OCI-M2 (cell line): ENCODE measurements around the gene TNS4.

Experiments used
- DNase-seq: peaks from one replicate; lab custom pipeline; 2025; ENCODE audit not compliant: unreplicated experiment; lab: John Stamatoyannopoulos, UW

The TNS4 gene

DNA sequence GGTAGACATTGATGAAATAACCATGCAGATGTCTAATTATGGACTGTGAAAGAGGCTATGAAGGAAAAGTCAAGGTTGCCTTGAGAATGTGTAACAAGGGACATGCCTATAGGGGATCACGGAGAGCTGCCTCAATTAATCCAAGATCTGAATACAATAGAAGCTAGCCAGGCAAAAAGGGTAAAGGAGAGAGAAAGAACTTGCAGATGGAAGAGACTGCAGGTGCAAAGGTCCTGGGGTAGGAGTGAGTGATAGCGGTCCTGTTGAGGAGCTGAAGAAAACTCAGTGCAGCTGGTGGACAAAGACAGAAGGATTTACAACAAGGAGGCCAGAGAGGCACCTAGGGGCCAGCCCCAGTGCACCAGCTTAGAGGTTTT is 15.9 kb upstream of the TNS4 start:
- DNase-seq: no peak

GRCh38 chr17:40516581-40517285 is 15.3 kb upstream of the TNS4 start:
- DNase-seq: no peak

DNA sequence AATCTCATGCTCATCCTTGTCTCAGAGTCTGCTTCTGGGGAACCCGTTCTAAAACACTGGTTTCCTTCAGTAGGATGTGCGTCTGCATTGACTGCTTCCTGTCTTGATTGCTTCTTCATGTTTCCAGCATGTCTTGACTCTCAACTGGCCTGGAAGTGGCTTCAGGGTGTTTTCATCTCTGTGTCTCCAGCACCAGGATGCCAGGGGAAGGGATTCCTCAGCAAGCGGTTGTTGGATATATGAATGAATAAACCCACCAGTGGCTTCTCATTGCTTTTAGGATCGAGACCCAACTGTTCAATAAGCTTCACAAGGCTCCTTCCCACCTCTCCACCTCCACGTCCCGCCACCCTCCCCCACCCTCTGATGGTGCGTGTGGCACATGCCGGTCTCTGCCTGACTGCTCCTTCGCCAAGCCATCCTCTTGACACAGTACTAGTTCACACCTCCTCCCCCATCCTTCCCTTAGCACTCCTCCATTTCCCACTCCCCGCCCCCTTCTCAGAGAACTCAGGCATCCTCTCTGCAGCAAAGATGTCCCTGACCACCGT is 14.1 kb upstream of the TNS4 start:
- no peak for DNase-seq

- DNase-seq: no peak
Measured at GRCh38 chr17:40515011-40515410, 13.6 kb upstream of the TNS4 start.

DNA sequence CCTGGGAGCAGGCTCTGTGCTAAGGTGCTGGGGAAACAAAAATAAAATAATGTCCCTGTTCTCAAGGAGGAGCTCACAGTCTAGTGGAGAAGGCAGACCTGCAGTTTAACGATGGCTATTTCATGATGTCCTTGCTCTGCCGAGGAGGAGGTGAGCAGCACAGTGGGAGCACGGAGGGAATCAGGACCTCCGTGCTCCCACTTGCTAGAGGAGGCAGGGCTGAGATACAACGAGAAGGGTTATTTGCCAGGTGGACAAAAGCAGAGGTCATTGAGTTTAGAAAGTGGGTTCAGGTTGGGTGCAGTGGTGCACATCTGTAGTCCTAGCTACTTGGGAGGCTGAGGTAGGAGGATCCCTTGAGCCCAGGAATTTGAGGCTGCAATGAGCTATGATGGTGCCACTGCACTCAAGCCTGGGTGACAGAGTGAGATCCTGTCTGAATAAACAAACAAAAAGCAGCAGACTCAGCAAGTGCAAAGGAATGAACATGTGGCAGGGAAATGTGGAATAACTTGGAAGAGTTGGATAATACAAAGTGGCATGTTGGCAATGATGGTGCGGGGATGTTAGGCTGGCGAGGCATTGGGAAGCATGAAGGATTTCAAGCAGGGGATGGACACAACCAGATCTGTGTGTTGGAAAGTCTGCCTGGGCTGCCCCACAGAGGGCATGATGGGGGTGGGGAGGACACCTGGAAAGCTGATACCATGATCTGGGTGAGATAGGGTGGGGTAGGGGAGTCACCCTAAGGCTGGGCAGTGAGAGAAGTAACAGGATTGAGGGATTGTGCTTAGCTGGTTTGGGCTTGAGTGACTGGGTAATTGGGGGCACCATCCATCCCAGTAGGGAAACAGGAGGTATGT is 12.8 kb upstream of the TNS4 start:
- DNase-seq: no peak

DNA sequence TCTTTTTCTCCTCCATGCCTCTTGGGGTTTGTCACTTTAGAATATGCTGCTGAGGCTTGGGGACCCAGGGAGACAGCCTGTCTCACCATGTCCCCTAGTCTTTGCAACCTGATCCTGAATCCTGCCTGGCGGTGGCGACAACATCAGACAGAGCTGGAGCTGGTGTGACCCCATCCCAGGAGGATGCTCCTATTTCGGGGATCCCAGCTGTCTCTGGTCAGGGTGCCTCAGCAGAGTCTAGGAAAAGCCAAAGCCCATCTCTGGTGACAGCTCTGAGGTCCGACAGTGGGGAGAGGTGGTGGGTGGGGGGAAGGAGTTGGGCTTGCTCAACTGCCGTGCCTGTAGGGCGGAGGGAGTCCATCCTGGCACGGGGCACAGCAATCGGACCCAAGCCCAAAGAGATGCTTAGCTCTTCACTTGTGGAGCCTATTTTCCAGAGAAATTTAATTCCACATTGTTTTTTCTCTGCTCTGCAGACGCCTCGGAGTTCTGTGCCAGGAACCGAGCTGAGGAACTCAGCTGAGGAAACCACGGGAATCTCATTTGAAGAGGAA is 10.3 kb upstream of the TNS4 start:
- no peak for DNase-seq

DNA sequence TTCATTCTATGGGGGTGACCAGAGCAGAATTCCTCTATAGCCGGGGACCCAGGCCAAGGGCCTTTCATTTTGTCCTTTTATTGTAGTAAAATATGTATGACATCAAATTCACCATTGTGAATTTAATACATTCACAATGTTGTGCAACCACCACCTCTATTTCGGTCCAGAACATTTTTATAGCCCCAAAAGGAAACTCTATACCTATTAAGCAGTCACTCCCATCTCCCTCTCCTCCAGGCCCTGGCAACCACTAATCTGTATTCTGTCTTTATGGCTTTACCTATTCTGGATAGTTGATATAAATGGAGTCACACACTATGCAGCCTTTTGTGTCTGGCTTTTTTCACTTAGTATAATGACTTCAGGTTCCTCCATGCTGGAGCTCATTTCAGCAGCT is 9.7 kb upstream of the TNS4 start:
- no peak for DNase-seq

DNA sequence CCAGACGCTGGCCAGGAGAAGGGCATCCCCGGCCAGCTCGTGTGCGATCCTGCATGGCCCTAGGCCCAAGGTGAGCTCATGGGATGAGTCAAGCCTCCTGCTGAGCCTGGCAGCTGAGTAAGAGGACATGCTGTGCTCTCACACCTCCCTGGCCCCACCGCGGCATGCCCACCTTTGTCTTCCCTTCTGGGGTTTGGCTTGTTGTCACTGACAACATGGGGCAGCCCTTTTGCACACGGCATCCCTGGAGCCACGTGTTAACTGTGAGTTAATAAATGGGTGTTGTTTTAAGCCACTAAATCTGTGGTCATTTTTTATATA is 8.9 kb upstream of the TNS4 start:
- DNase-seq: no peak

DNA sequence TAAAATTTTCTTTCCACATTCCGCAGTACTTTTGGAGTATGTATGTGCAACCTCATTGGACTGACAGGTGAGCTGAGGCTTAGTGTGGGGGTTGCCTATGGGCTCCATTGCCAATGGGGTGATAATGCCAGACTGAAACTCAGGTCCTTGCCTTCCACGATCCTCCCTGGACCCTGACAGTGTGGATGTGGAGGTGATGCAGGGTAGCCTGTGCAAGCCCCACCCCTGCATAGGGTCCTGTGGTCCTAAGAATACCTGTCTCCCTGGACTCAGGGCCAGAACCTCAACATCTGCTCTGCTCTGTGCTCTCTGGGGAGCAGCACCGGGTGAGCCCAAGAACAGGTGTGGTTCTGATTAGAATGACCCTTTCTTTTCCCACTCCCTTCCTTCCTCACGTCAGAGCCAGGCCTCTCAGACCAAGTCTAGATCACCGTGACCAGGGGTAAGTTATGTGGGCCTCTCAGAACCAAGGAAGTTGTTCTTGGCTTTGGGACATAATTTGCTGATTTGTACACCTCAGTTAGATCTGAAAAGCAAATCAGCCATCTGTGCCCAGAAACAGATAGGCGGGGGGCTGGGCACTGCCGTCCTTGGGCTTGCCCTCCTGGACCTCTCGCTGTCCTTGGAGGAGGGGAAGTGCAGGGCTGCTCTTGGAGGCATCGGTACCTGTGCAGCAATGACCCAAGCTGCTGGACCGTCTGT is 8.4 kb upstream of the TNS4 start:
- DNase-seq: no peak

DNA sequence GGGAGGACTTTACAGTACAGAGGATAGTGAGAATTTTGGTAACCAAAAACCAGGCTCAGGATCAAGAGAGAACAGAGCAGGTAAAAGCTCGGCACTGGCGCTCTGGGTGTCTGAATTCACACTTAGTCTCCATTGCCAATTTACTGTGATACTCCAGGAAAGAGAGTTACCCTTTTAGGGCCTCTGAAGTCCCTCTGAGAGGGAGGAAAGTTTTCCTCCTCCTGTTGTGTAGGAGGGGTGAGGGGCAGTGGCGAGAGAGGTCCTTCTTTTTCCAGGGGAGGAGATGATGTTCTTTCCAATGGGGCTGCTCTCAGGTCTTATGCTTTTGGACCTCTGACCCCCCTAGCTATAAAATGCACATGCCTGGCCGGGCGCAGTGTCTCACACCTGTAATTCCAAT is 5.4 kb upstream of the TNS4 start:
- no peak for DNase-seq

DNA sequence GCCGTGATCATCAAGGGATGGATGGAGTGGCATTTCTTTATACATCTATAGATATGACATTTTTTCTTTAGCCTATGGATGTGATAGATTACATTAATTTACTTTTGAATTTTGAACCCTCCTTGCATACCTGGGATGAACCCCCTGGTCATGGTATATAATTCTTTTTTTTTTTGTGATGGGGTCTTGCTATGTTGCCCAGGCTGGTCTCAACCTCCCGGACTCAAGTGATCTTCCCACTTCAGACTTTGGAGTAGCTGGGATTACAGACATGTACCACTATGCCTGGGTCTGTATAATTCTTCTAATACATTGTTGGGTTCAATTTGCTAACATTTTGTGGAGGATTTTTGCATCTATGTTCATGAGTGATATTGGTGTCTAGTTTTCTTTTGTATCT is 1.7 kb upstream of the TNS4 start:
- no peak for DNase-seq

DNA sequence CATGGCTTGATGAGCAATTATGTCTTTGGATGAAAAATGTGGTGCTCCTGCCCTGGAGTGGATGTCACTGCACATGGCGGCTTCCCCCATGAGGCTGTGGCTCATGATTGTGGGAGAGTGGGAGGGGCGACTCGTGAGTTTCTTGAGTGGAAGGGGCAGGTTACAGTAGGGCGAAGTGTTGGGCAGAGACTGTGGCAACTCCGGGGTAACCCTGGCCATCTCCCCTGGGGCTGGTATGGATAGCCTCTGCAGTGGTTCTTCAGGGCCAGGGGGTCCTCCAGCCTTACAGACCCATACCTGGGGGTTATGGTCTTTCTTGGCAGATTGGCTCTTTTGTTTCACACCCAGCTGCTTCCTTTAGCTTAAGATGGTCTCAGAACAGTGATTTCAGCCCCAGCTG is 1.3 kb upstream of the TNS4 start:
- no peak for DNase-seq

- DNase-seq: no peak
Measured at GRCh38 chr17:40500709-40501108, 714 bp downstream of the TNS4 start.

- no peak for DNase-seq
Measured at GRCh38 chr17:40500190-40500589, 1.2 kb downstream of the TNS4 start.

DNA sequence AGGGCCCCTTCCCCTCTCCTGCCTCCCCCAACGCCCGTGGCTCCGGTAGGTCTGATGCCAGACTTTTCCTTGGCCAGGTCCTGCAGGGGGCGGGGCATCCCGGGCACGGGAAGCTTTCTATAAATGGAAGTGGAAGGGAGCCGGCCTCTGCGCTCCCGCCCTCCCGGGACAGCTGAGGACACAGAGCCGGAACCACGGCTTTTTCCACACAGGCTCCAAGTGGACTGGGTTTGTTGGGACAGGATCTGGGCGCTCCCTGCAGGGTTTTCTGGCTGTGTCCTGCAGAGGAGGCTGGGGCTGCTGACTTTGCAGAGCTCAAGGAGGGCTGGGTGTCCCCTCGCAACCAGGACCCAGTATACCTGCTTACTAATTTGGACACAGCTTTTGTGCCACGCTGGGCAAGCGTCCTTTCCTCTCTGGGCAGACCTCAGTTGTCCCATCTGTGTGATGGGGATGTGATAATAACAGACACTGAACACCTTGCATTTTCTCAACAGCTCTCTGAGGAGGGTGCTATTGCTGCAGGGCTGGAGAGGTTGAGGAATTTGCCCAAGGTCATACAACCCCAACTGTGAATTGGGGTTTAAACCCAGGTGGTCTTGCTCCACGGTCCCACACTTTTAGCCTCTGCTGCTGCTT is 1.8 kb downstream of the TNS4 start:
- no peak for DNase-seq

GRCh38 chr17:40498281-40499084 is 2.9 kb downstream of the TNS4 start:
- no peak for DNase-seq

DNA sequence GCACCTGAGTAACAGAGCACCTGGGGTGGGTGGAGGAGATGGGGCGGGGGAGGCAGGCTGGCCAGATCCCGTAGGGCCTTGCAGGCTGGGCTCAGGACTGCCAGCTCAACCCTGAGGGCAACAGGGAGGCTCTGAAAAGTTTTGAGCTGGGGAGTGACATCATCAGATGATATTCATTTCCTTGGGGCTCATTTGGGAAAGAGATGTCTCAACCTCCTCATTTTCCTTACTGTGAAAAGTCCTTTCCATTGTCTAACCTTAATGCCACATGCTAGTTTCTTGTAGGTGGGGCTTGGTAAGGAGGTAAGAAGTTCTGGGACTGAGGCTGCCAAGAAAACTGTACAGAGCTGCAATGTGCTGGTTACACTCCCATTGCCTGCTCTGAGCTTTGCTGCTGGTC is 3.7 kb downstream of the TNS4 start:
- no peak for DNase-seq

DNA sequence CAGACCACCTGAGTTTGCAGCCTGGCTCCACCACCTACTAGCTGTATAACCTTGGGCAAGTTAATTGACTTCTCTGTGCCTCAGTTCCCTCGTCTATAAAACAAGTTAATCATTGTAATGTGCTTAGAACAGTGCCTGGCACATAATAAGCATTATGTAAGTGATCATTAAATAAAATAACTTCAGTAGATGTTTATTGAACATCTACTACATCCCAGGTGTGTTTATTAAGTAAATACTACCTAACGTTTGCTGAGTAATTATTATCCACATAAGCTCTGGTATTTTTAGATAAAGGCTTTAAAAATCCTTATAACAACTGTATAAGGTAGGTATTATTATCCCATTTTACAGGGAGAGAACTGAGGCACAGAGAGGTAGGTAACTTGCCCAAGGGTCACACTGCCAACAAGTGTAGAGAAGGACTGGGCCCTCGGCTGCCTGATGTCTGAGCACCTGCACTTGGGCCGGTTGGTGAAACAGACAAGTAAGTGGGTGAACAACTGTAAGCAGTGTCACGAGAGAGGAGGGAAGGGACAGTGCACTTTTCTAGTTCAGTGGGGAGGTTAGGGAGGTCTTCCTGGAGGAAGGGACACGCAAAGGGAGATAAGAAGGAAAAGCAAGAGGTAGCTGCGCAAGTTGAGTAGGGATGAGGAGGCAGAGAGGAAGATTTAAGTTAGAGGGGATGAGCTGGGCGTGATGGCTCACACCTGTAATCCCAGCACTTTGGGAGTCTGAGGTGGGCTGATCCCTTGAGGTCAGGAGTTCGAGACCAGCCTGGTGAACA is 4.6 kb downstream of the TNS4 start:
- no peak for DNase-seq

GRCh38 chr17:40496170-40496569 is 5.3 kb downstream of the TNS4 start:
- no peak for DNase-seq

DNA sequence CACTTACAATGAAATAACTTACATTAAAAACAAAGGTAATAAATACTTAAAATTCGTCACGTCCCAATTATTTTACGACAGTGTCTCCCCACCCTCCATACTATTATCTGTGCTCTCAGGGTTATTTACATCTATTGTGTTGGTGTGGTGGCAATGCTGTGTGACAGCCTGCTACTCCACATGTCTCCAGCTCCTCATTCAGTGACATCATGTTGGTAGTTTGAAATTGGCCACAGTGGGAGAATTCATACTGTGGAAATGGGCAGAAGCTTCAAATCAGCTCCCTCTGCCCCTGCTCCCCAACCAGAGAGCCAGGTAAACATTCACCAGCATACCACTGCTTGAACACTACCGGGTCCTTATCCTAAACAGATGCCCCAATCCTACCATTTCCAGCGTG is 6.3 kb downstream of the TNS4 start:
- DNase-seq: no peak
